K562 (cell line): ENCODE results near the gene GLTP. TPM values are rescaled to one million over a fixed set of nuclear protein-coding genes. Genes with fewer than 3 reads are reported as not detected.

Experiments used
- ATAC-seq: fragments of 200-7000 bp; cut with Tn5 transposase; 3 replicates; pipeline ENCODE4 v1.9.1; 2020; ENCODE audit warnings: moderate library complexity
- BruUV-seq: library from RNA; stranded (reverse); fragments of 400-500 nt; replicated peaks from 2 replicates; lab custom pipeline; 2021; lab: Mats Ljungman, UMichigan
- CTCF ChIA-PET: fragments of 300-600 bp; formaldehyde crosslinking; extraction: SDS; loops from one replicate; lab custom pipeline; 2021; ENCODE audit warnings: low intra/inter-chr PET ratio; lab: Yijun Ruan, JAX
- POLR2A ChIA-PET: fragments of 300-600, 350-650 bp; sonication (Branson Sonifier 250); formaldehyde crosslinking; extraction: SDS; loops from one replicate; lab custom pipeline; 2021; ENCODE audit warnings: antibody characterized with exemption, inconsistent platforms; lab: Yijun Ruan, JAX
- DNase-seq, 4 experiments: peaks; one replicate each; pipeline versions ENCODE4 v3.0.0 to v3.0.0-alpha.2; 2011 to 2018; ENCODE audit warnings: low spot score in 3 of 4, mixed read lengths in 3 of 4; ENCODE audit errors: extremely low read depth in 1 of 4
- FAIRE-seq: peaks from 2 replicates; lab custom pipeline; 2011; peaks lifted over from hg19 to GRCh38; lab: Jason Lieb, UNC
- H2AFZ ChIP-seq: 2 replicates; pipeline ENCODE4 v1.6.0; 2011; ENCODE audit warnings: low read depth, low read length, control low read depth, inconsistent platforms
- H3K27ac ChIP-seq: fragments of 200-600 bp; 3 replicates; pipeline ENCODE4 v1.8.0; 2011; ENCODE audit warnings: low read depth, mild to moderate bottlenecking, control low read depth, inconsistent platforms, low read length, moderate library complexity, mixed read lengths; ENCODE audit errors: extremely low read depth
- H3K27me3 ChIP-seq, 2 experiments: fragments of 300-600 bp in 1 of 2; 2 replicates in 1 of 2; 3 replicates in 1 of 2; pipeline versions ENCODE4 v1.6.0 to v1.8.0; 2011; ENCODE audit warnings: inconsistent platforms in 2 of 2, low read length in 2 of 2, mild to moderate bottlenecking in 1 of 2, mixed read lengths in 1 of 2, moderate library complexity in 1 of 2; ENCODE audit not compliant: control insufficient read depth in 2 of 2, insufficient read depth in 2 of 2
- H3K36me3 ChIP-seq: fragments of 300-600 bp; 3 replicates; pipeline ENCODE4 v1.8.0; 2011; ENCODE audit warnings: mild to moderate bottlenecking, low read length, inconsistent platforms; ENCODE audit not compliant: control insufficient read depth, insufficient read depth
- H3K4me1 ChIP-seq, 2 experiments: fragments of 200-600 bp in 1 of 2; replicated peaks in 1 of 2; 2 replicates in 1 of 2; 3 replicates in 1 of 2; pipeline versions ENCODE4 v1.5.1 to v1.8.0; 2011; ENCODE audit warnings: inconsistent platforms in 2 of 2, low read length in 2 of 2, mild to moderate bottlenecking in 1 of 2, mixed read lengths in 1 of 2, moderate library complexity in 1 of 2; ENCODE audit not compliant: control insufficient read depth in 2 of 2, insufficient read depth in 2 of 2
- H3K4me2 ChIP-seq: 2 replicates; pipeline ENCODE4 v1.6.1; 2011; ENCODE audit warnings: low read length, control low read depth, inconsistent platforms, mixed read lengths; ENCODE audit not compliant: insufficient read depth
- H3K4me3 ChIP-seq: fragments of 200-600 bp; sonication (generic), shearing (Covaris generic); 2 replicates; pipeline ENCODE4 v1.5.1; 2016; ENCODE audit warnings: control low read depth, inconsistent platforms
- H3K79me2 ChIP-seq: fragments of 200-600 bp; 3 replicates; pipeline ENCODE4 v1.8.0; 2011; ENCODE audit warnings: low read length, inconsistent platforms; ENCODE audit not compliant: control insufficient read depth, insufficient read depth
- H3K9ac ChIP-seq, 2 experiments: 2 replicates each; pipeline versions ENCODE4 v1.6.0 to v1.6.1; 2011; ENCODE audit warnings: low read depth in 2 of 2, low read length in 2 of 2, control low read depth in 1 of 2, inconsistent platforms in 1 of 2, mild to moderate bottlenecking in 1 of 2, mixed read lengths in 1 of 2; ENCODE audit not compliant: insufficient read depth in 1 of 2
- H3K9me1 ChIP-seq: one replicate; pipeline ENCODE4 v1.6.0; 2011; ENCODE audit warnings: inconsistent platforms, mild to moderate bottlenecking, low read length, moderate library complexity; ENCODE audit not compliant: control insufficient read depth, insufficient read depth
- H3K9me3 ChIP-seq: replicated peaks from 2 replicates; pipeline ENCODE4 v1.5.1; 2011; ENCODE audit warnings: low read depth, low read length, inconsistent platforms; ENCODE audit not compliant: control insufficient read depth, insufficient read depth
- H4K20me1 ChIP-seq: replicated peaks from 2 replicates; pipeline ENCODE4 v1.6.1; 2011; ENCODE audit warnings: low read length, inconsistent platforms, mixed read lengths; ENCODE audit not compliant: control insufficient read depth, insufficient read depth
- BCOR ChIP-seq: fragments of 450-650 bp; IDR thresholded peaks from 2 replicates; pipeline ENCODE4 v1.6.1; 2016
- HSF4 ChIP-seq: fragments of 250-450 bp; sonication (Bioruptor Pico); IDR thresholded peaks from 2 replicates; pipeline ENCODE4 v2.1.2; 2022; ENCODE audit warnings: mild to moderate bottlenecking, moderate library complexity, borderline replicate concordance
- SIRT6 ChIP-seq: IDR thresholded peaks from one replicate; pipeline ENCODE4 v1.6.1; 2012; ENCODE audit warnings: low read depth, mild to moderate bottlenecking, control low read depth, inconsistent platforms, low read length, moderate library complexity
- SMARCA5 ChIP-seq: fragments of 450-650 bp; IDR thresholded peaks from 2 replicates; pipeline ENCODE4 v1.6.1; 2016
- ZFP36 ChIP-seq: fragments of 150-350 bp; IDR thresholded peaks from 2 replicates; pipeline ENCODE4 v1.6.1; 2018; ENCODE audit warnings: low read length, low read depth; ENCODE audit not compliant: partially characterized antibody
- ZNF436 ChIP-seq: fragments of 250-450, 450-650 bp; sonication (Bioruptor Pico); formaldehyde crosslinking; IDR thresholded peaks from 2 replicates; pipeline ENCODE4 v1.7.0; 2020; ENCODE audit warnings: mild to moderate bottlenecking
- WGBS: fragments of 100-300 bp; shearing (Covaris generic); methylation state at CpG from one replicate; pipeline ENCODE4 v1.1.6; 2016; ENCODE audit warnings: low coverage, mixed read lengths; ENCODE audit not compliant: insufficient coverage; ENCODE audit errors: missing lambda C conversion rate; 5-methylcytosine and 5-hydroxymethylcytosine counted together
- in situ Hi-C: fragments of 300-500 bp; cut with MboI; formaldehyde crosslinking; loops from 4 replicates; pipeline ENCODE4 v1.15.0; 2018; ENCODE audit warnings: inconsistent platforms, mixed read lengths
- intact Hi-C: fragments of 100-400 bp; cut with micrococcal nuclease; formaldehyde crosslinking; loops from 2 replicates; pipeline ENCODE4 v1.14.2; 2022
- polyA plus RNA-seq, 8 experiments: library from polyadenylated mRNA; depleted of rRNA in 4 of 8; stranded (reverse) in 5 of 8; unstranded in 3 of 8; fragments of >200 nt; fragmentation: Nextera tagmentation in 2 of 8; fragmentation: Illumina TruSeq in 1 of 8; extraction: Ambion mirVana in 2 of 8; extraction: Trizol in 1 of 8; gene quantifications; 2 replicates each; pipeline versions ENCODE4 v1.2.1 to v1.2.3, GENCODE V29; 2011 to 2014; ENCODE audit warnings: inconsistent platforms in 1 of 8, missing spikeins in 1 of 8
- total RNA-seq, 7 experiments: library from RNA; depleted of rRNA in 6 of 7; stranded (reverse); fragments of >200 nt in 6 of 7; fragmentation: Illumina TruSeq in 2 of 7; extraction: Trizol in 2 of 7; gene quantifications; 2 replicates each; pipeline versions ENCODE4 v1.2.1 to v1.2.3, GENCODE V29; 2011 to 2021; ENCODE audit warnings: low replicate concordance in 1 of 7

Gene GLTP
- total and polyA plus RNA-seq, 9 of the 15 experiments (the other 6 are each of a cell fraction or from before 2014, with no cell fraction given), result 4.4 to 8.3 (median 6.1) TPM

DNA sequence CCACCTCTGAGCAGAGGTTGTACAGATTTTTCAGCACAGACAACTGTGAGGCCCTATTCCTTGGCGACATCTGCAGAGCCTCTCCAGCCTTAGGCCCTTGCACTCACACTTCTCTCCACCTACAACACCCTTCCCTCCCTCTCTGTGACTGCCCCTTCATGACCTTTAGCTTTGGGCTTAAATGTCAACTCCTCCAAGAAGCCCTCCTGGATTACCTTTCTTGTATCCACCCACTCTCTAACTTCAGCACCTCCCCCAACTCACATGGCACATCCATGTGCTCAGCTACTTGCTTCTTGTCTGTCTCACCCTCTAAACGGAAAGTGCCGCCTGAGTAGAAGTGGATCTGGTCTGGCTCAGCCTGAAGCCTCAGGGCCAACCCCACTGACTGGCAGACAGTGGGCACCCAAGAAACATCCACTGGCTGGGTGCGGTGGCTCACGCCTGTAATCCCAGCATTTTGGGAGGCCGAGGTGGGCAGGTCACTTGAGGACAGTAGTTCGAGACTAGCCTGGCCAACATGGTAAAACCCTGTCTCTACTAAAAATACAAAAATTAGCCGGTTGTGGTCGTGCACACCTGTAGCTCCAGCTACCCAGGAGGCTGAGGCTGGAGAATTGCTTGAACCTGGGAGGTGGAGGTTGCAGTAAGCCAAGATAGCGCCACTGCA, 69.3 kb downstream of the GLTP start:
- H3K9ac ChIP-seq, result no peak overlapping the region
- H3K9me3 ChIP-seq, result no peaks in the 10 kb centered on the region
- no peaks in the 10 kb centered on the region for H3K9me1 ChIP-seq
- no peak for ATAC-seq
- TF ChIP-seq BCOR (peak; percentile 43; the same call in 1 of the 2 replicates), ZNF436 (peak; percentile 55; the same call in 1 of the 2 replicates), SMARCA5 (peak; percentile 41; the same call in 1 of the 2 replicates), HSF4 (no peak), SIRT6 (no peak), ZFP36 (peak; percentile 98)
- TF ChIP-seq, all 486 proteins: peak for 4
- Histone ChIP-seq H3K79me2 (no peaks in the 10 kb centered on the region), H3K27me3 (peaks cover 0 to 10% of the 10 kb centered on the region in 2 experiments; a peak in 2 of 5 replicates), H3K4me3 (no peak overlapping the region), H3K4me1 (no peaks in the 10 kb centered on the region; a peak in 1 of 5 replicates), H2AFZ (no peak overlapping the region), H3K36me3 (no peaks in the 10 kb centered on the region), H4K20me1 (no peaks in the 10 kb centered on the region), H3K4me2 (no peak overlapping the region), H3K27ac (no peak overlapping the region)
- no peak for DNase-seq
- ChIA-PET POLR2A (interaction anchor here (0.7 to 1.0 kb wide), 2 partner anchors 119 to 1929 kb away, joined by 3 read pairs; no protein-coding TSS in a partner anchor), CTCF (no interaction called here)
- intact Hi-C loops, result no loop called here
- in situ Hi-C loops, result no loop called here
- 7% methylated on average over 9 of the region's 10 CpGs for WGBS
- no TSS peak for BruUV-seq
- FAIRE-seq, result no peak
